Inferior parietal cortex (tissue), 1 donor: Measurements from ENCODE around the gene SASH1.
"Not testable (repeated sequence)": the region's sequence is repeated elsewhere in the genome, so short reads cannot be mapped to it uniquely, and the experiment has no call there.

Experiments used
- DNase-seq: peaks from one replicate; pipeline ENCODE4 v3.0.0-alpha.2; 2016; ENCODE audit errors: extremely low spot score

Gene SASH1

DNA sequence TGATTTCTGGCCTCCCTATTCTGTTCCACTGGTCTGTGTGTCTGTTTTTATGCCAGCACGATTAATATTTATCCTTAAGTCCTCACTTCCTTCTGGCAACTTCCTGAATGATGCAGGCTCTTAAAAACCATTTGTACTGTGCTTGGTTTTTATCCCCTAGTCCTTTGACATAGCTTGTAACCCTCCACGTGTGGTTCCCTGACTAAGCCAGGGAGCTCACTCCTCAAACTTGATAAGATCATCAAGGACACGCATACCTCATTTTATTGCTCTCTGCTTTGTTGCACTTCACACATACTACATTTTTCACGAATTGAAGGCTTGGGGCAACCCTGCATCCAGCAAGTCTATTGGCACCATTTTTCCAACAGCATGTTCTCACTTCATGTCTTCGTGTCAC, 237.8 kb downstream of the SASH1 start:
- DNase-seq: no peak

DNA sequence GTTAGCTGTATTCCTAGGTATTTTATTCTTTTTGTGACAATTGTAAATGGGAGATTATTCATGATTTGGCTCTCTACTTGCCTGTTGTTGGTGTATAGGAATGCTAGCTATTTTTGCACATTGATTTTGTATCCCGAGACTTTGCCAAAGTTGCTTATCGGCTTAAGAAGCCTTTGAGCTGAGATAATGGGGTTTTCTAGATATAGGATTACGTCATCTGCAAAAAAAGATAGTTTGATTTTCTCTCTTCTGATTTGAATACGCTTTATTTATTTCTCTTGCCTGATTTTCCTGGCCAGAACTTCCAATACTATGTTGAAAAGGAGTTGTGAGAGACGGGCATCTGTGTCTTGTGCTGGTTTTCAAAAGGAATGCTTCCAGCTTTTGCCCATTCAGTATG, 241.0 kb downstream of the SASH1 start:
- DNase-seq: no peak

DNA sequence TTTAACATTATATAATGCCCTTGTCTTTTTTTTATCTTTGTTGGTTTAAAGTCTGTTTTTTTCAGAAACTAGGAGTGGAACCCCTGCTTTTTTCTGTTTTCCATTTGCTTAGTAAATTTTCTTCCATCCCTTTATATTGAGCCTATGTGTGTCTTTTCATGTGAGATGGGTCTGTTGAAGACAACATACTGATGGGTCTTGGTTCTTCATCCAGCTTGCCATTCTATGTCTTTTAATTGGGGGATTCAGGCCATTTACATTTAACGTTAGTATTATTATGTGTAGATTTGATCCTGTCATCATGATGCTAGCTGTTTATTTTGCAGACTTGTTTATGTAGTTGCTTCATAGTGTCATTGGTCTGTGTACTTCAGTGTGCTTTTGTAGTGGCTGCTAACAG, 243.0 kb downstream of the SASH1 start:
- not testable (repeated sequence) for DNase-seq

DNA sequence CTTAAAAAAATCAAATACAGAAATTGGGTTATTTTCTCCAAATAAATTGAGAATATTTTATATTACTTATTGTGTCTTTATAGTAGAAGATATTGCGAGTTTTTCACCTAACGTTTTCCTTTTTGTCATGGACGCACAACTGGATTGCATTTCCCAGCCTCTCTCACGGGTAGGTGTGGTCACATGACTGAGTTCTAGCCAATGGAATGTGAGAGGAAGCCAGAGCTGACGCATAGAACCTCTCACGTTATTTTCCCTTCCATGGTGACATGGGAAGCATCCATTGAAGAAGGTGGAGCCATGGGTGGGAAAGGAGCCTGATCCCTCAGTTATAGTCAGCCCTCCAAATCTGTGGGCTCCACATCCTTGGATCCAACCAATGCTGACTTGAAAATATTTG, 248.2 kb downstream of the SASH1 start:
- no peak for DNase-seq

DNA sequence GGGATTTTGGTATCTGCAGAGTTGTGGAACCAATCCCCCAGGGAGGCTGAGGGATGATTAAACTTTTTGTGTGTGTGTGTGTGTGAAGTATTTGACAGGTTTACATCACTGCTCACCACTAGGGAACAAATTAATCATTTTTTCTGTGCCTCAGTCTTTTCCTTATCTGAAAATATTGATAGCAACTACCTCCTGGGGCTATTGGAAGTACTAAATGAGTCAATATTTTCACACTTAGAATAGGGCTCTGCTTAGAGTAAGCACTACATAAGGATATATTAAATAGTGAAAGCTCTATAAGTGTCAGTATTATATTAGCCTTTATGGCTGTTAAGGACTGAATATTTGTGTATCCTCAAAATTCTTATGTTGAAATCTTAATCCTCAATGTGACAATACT, 249.0 kb downstream of the SASH1 start:
- no peak for DNase-seq

DNA sequence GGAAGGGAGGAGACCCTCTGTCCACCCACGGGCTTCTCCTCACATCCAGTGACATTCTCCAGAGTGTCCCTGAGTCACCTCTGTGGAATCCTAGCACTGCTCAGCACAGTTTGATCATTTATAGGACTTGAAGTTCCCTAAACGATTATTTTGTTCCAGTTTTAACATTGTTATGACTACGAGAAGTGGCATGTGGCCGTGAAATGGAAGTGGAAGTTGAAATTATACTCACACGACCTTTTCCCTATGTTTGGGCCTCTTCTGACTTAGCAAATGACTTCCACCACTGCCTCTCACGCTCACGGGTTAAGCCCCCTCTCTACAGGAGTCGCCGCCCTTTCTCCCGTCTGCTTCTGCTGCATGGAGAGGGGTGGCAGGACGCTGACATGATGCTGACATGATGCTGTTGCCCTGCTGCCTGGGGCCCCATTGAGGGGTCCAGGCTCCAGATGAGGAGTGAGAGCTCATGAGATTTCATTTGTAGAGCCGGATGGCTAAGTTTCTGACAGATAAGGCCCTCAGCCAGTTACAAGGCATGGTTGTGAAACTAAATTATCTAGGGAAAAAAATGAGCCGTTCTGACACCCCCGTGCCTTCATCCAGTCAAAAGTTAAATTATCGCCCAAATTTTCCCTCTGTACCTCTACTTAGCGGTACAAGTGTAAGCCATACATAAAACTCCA, 250.6 kb downstream of the SASH1 start:
- no peak for DNase-seq

DNA sequence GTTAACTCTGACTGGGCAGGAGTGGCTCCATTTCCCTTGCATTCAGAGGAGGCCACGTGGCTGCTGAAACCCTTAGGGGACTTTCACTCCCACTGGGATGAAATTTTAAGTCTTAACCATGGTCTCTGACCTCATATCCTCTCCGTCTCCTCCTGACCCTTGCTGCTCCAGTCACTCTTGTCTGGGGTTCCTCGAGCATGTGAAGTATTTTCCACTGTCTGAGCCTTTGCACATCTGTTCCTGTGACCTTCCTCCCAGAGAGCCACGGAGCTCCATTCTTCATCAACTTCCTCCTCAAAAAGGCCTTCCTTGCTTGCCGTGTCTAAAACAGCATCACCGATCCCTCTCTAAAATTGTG, 251.2 kb downstream of the SASH1 start:
- DNase-seq: no peak

DNA sequence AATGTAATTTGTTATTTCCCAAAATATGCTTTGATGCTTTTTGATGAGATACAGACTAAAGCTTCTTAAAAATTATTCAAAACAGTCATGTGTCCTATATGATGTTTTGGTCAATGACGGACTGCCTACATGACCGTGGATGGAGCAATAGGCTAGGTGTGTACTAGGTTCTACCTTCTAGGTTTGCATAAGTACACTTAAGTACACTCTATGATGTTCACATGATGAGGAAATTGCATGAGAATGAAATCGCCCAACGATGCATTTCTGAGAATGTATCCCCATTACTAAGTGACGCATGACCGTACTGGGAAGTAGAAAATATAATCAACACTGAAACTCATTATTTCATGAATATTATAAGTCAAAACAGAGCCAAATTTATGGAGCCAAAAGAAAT, 252.9 kb downstream of the SASH1 start:
- no peak for DNase-seq

DNA sequence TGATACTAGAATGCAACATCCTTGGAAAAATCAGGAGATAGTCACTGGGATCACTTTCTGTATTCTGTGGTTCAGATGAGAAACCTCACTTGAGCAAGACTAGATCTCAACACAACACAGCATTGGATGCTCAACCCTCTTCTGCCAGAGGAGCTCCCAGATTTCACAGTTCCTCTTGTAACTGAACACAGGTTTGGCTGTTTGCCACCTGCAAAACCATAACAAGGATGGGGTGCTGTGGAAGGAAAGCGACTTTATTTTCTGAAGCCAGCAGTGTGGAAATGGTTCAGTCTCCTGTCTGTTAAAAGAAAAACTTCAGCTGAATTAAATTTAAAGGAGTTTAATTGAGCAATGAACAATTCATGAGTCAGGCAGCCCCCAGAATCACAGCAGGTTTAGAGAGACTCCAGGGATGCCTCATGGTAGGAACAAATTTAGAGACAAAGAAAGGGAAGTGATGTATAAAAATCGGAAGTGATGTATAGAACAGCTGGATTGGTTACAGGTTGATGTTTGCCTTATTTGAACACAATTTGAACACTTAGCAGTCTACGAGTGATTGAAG, 254.3 kb downstream of the SASH1 start:
- no peak for DNase-seq

DNA sequence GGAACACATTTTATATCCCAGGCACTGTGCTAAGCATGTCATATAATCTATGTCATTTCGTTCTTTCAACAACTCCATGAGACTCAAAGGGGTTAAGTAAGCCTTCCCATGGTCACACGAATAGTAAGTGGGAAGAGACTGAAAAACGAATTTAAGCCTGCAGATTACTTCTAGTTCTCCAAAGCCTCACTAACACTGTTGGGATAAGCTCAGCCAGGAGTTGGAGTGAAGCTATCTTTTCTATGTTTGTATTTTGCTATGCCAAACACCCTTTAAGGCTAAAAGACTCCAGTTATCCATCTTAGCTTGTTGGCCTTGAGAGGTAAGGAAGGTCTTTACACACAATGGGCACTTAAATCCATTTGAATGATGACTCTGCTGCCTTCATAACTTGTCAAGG, 256.1 kb downstream of the SASH1 start:
- no peak for DNase-seq

DNA sequence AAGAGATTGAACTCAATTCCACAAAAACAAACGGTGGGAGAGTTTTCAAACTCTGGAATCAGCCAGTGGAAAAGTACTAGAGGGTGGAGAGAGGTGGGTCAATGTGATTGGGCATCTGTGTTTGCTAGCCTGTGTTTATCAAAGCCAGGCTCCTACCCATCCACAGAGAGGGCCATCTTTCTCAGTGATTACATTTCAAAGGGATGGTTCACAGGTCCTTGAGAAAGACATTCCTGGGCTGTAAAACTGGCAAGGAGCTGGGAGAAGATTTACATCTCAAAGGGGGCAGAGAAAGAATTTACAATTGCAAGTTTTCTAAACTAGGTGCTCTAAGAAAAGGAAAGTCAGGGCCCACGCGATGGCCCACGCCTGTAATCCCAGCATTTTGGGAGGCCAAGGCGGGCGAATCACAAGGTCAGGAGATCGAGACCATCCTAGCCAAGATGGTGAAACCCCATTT, 257.4 kb downstream of the SASH1 start:
- no peak for DNase-seq
